Embryonic facial prominence (tissue), 1 donor: ENCODE results near the gene DIP2C.

Experiments
- DNase-seq: peaks from one replicate; pipeline ENCODE4 v3.0.0-alpha.2; 2016; ENCODE audit errors: extremely low spot score

Gene DIP2C

DNA sequence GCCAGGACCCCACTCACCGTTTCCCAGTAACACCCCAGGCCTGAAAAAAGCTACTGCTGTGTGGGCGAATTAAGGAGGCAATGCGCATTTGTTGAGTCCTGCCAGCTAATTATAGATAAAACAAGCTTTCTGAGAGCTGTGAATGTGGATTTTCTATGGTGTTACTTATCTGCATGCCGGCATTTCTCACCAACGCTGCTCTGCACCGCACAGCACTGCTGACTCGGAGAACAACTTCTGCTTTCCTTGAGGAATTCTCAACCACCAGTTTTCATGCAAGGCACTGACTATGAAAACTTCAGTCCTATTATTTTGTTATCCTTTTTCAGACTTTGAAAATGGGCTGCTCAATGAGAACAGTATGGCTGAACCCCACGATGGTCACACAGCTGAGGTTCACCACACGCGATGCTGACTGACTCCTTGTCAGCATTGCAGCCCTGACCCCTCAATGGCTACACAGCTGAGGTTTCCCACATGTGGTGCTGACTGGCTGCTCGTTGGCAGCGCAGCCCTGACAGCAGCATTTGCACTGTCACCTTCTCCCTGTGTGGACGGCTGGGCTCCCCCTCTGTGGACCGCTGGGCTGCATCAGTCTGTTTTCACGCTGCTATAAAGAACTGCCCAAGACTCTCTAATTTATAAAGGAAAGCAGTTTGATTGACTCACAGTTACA lies 190.6 kb downstream of the DIP2C start:
- DNase-seq, result no peak

DNA sequence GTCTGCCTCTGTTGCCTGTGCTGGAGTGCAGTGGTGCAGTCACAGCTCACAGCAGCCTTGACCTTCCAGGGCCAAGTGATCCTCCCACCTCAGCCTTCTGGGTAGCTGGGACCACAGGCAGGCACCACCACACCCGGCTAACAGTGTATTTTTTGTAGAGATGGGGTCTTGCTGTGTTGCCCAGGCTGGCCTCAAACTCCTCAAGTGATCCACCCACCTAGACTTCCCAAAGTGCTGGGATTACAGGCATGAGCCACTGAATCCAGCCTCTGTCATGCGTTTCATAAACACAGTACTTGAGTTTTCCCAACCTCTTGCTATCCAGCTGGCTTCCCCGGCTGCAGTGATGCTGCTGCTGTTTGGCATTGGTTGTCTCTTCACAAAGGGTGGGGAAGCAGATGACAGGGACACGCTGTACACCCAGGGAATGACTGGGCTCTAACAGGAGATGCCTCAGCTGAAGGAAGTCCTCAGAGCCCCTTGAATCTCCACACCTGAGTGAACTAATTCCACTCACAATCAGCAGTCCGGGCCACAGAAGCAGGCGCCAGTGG lies 191.5 kb downstream of the DIP2C start:
- no peak for DNase-seq

DNA sequence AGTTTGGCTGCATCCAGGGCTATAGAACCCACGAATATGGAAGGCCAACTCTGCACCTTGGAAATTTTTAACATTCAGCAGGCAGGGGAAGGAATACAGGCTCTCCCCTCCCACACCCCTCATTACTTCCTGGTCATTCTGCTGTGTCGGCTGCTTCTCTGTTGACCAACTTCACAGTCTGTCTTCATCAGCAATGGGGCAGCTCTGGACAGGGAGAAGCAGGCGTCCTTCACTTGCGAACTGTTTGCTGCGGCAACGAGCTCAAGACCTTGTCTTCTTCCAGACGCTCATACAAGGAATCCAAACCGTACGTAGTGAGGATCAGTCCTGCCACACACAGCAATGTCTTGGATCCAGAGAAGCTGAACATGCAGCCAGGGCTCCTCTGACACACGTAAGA lies 192.2 kb downstream of the DIP2C start:
- no peak for DNase-seq

DNA sequence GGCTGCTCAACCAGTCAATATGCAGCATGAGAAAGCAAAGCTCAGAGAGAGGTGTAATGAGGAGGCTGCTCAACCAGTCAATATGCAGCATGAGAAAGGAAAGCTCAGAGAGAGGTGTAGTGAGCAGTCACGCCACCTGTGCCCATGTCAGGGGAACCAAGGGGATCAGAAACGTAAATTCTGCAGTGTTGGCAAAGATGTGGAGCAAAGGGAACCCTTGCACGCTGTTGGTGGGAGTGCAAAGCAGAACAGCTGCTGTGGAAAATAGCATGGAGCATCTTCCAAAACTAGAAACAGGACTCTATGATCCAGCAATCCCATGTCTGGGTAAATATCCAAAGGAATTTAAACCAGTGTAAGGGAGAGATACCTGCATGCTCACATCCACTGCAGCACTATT lies 194.9 kb downstream of the DIP2C start:
- DNase-seq, result no peak

DNA sequence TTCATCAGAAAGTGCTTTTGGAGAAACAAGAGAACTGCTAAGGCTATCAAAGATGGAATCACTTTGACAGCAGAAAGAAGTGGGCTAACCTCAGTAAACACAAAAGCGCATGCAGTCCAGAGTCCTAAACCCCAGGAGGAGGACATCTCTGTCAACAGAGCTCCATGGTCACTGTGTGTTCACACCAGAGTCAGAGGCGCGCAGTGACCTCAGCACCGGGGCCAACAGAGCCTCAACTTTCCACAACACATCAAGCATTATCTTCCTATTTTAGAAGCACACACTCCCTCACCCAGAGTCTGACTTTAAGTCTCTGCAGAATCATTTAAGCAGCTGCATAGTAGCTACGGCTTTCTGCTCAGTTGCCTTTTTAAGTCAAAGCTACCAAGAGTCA lies 195.3 kb downstream of the DIP2C start:
- DNase-seq, result no peak

DNA sequence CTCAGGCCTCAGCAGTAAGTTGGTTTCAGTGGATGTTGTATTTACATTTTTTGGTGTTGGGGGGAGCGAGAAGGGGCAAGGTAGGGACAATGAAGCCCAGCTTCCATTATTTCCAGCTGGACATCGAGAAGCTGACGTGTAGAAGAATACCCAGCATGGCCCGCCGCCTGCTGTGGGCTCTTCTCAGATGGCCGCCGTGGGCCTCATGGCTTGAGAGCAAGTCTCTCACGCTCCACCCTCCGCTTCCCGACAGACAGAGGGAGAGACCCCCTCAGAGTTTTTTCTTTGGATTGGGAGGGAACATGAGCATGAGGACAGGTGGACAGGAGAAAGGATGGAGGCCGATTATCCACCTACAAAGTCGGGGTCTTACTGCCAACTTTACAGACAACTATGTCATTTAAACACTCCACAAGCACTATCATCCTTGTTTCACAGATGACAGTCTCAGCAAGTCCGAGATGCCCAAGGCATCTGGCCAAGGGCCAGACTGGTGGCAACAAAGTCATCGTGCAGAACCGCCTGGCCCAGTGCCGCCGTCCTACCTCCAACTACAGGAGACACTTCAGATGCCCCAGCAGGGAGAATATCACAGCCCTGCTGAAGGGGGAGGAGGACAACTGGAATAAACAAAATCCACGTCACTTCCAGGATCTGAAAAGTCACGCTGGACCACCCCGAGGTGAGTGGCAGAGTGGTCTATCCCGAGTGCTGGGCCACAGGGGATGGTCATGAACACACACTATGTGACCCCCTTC lies 195.9 kb downstream of the DIP2C start:
- DNase-seq, result no peak

DNA sequence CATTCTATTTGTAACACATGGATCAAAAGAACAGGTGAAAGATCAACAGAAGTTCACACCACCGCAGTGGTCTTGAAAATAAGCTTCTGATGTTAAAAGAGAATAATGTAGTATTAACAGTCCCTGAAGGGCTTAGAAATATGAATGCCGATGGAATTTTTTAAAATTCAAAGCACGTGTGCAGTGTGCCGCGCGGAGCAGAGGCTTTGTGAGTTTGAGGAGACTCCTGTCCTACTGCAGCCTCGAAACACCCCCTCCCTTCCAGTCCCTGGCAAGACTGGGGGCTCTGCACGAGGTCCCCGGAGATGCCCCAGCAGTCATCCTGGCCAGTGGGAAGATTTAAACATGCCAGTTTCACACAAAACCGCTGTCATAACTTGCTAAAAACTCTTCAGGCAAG lies 196.6 kb downstream of the DIP2C start:
- no peak for DNase-seq

DNA sequence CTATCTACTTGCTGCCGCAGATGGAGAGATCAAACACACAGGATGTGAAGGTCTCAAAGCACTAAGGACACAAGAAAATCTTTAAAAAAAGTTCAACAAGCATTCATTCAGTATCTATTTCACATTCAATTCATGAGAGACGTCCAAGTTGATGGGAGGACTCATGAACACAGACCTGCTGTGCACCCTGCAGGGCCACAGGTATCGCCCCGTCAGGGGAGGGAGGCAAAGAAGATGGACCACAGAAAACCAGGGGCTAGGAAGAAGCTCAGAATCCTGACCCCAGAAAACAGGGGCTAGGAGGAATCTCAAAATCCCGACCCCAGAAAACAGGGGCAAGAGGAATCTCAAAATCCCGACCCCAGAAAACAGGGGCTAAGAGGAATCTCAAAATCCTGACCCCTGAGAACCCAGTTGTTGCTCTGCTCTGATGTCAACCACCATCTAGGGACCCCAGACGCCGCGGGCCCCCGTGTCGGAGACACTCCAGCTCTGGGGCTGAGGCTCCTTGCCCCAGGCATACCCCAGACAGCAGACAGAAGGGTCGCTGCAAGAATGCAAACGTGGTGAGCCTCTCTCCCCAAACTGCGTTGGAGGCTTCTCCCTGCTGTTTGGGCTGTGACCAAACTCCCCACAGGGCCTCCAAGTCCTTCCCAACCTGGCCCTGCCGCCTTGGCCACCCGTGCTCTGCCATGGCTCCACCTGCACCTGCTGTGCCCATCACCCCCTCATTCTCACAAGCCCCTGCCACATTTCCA lies 197.6 kb downstream of the DIP2C start:
- no peak for DNase-seq

DNA sequence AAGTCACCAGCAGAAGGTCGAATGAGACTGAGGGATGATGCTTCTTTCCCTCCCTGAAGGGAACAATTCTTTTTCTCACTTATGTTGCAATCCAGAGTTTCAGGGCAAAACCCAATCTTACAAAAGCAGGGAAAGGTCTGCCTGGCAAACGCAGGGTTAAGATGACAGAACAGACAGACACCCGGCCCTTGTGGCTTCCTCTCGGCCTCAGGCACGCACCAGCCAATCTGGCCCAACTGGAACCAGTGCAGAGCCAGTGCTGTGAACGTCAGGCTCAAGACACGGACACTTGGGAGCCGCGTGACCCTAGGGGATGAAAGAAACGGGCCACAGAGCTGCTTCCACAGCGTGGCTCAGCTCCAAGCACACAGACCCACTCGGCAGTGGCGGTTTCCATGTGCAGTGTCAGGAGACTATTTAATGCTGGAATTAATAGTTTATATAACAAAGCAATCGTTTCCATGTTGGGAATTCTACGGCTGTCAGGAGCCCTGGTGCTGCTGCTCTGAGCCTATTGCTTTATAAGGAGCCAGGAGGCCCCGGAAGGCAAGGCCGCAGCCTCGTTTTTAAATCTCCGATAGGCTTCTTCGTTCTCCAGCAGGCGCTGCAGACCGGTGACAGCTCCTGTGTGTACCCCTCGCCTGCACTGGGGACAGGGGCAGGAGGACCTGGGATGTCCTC lies 198.4 kb downstream of the DIP2C start:
- DNase-seq, result no peak

DNA sequence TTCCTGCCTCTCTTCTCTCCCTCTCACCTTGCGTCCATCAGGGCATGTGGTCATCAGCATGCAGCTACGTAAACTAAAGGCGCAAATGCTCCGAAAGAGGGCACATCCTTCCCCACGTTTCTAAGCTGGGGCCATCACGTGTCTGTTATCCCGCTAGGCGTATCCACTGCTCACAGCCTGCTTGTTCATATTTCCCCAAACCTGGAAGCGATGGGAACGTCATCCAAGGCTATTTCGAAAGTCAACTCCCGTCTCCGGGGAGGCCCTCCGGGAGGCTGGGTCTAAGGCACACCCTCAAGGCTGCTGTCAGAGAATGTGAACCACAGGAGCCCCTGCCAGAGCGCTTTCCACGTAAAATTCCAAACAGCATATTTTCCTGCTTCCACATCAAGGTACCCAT lies 199.2 kb downstream of the DIP2C start:
- no peak for DNase-seq

DNA sequence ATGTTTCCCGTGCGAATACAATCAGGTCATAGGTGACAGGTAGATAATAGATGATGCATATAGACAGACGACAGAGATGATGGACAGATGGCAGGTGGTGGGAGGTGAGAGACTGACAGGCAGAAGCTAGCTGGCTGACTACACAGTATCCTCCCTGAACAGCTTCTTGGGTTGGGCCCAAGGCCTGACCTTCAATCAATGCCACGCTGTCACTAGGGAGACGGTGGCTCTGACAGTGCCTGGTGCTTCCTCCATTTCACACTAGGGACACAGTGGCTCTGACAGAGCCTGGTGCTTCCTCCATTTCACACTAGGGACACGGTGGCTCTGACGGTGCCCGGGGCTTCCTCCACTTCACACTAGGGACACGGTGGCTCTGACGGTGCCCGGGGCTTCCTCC lies 200.1 kb downstream of the DIP2C start:
- DNase-seq, result no peak

DNA sequence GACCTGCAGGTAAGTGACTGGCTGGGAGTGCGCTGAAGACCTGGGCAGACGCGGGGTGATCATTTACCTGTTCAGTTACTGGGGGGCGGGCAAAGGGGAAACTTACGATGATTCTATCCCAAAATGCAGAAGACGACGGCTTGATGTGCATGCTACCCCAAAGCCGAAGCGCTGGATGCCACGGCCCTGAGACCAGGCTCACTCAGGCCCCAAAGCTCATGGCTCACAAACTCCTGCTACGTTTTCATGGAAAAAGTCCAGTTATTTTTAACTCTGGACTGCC lies 200.6 kb downstream of the DIP2C start:
- no peak for DNase-seq

DNA sequence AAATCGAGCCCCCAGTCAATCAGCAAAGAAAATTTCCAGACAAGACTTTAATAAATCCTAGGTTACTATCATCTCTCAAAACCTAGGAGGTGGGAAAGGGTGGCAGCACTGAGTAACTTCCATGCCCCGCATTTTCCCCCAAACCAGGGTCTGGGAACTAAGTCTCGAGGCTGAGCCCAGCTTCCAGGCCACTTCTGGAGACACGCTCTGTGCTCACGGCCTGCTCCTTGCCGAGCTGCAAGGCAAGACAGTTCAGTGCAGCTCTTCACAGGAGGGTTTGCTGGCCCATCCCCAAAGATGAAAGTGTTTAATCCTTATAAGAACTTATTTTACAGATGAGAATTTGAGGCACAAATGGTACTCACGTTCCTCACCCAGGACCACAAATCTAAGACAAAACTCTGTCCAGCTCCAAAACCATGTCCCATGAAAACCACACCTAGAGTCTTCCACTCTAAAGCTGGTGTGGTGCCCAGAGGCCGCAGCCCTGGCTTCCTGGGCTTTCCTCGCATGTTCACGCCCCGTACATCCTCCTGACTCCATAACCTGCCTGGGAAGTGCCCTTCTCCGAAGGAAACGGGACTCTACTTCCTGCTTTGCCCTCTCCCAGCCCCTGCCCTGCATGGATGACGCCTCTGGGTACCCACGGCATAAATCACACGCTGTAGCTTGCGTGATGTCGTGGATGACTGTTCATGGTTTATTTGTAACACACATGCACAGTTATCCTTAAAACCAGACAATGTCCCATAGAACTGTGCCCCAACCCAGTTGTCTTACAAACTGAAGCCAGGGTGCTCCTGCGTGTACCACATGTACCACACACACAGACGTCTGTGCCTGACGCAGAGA lies 201.2 kb downstream of the DIP2C start:
- no peak for DNase-seq

DNA sequence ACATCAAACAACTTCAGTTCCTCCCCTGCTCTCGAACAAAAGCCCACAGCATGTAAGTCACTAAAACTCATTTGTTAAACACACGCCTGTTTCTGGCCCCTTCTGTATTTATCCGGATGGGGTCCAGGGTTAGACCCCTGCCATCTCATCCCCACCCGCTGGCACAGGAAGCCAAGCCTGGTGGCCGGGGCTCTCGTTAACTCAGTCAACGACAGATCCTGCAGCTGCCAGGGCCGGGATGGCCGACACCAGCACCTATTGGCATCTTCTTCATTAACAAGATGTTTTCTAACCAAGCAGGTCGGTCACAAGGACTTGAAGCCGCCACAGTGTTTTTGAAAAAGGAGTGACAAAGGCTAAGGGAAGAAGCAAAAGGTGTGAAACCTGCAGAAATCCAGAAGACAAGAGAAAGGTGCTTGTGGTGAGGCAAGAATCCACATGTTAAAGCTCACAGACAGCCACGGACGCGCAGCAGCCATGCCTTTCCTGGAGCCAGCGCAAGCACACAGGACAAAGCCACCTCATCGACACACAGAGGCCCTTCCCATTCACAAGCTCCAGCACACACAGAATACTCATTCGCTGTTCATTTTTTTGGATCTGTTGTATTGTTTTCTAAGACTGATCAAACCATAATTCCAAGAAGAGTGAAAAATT lies 202.7 kb downstream of the DIP2C start:
- no peak for DNase-seq

DNA sequence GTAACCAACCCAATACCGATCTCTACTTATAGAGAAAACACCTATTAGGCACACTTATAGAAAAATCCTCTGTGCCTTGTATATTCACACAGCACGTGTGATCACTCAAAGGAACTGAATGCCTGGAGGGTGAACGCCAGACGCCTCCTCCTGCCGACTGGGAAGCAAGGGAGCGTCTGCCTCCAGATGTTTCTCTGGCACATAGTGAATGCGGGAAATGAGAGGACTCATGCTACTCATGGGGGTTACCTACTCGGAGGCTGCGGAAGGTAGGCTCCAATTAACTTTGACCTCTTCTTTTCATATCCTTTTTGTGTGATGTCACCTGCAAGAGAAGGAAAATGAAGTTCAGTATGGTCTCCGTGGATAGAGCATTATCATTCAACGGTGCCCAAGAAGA lies 203.3 kb downstream of the DIP2C start:
- no peak for DNase-seq

DNA sequence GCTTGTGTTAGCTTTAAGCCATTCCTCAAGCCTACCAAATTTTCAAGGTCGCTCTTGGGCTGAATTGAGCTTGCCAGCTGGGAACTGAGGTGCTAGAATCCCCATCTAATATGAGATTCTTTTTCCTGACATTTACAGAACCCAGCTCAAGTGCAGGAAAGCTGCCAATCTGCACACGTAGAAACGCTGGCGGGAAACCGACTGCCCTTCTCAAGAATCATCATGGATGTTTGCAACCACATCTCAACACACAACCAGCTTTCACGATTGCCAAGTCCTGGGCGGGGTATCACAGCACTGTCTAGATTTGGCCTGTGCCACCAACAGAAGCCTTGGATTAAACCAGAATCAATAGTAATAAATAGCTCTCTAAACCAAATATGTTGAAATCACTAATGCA lies 203.7 kb downstream of the DIP2C start:
- no peak for DNase-seq

DNA sequence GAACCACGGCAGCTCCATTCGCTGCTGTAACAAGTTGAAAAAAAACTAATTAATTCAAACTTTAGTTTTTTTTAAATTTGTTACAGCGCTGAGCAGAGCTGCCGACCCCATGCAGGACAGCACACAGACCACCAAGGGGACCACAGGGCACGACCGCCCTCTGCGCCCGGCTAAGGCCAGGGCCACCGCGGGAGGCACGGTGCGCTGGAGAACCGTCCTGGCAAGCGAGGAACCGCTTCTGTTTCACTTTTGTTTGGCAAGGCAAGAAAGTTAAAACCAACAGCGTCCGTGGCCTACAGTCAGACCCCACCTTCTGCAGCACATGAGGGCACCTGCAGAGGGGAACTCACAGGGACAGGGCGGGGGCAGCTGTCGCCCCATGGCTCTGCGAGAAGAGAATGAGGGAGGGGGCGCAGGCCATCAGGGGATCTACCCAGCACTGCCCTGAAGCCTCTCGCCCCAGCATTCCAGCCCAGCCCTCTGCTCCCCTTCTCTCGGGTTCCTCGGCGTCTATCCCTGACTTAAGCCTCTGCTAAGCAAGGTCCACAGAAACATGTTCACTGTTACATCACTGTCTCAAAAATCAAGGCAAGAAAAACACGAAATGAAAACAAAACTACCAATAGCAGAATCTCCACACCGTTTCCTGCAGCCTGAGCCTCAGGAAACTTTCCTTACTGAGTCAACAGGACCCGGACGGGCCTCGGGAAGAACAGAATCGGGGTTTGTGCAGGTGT lies 204.4 kb downstream of the DIP2C start:
- DNase-seq, result no peak

DNA sequence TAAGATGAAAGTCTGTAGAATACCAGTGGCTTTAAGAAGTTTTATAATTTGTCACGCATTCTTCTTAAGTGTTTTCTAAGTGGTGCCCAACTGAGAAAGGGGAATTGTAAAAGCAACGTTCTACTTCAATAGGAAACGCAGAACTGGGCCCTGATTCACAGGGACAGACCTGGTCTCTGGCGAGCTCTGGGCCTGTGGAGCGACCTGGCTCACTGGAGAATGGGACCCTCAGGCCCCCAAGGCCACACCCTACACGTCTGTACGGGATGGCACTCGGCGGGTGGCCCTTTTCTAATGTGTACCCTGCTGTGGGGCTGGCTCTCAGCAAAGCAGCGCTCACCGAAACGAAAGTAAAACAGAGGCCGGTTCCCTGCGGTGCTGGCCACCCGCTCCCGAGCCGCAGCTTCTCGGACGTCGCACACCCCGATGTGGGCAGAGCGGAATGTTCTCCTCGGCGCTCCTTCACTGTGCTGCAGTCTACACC lies 205.0 kb downstream of the DIP2C start:
- DNase-seq, result no peak

DNA sequence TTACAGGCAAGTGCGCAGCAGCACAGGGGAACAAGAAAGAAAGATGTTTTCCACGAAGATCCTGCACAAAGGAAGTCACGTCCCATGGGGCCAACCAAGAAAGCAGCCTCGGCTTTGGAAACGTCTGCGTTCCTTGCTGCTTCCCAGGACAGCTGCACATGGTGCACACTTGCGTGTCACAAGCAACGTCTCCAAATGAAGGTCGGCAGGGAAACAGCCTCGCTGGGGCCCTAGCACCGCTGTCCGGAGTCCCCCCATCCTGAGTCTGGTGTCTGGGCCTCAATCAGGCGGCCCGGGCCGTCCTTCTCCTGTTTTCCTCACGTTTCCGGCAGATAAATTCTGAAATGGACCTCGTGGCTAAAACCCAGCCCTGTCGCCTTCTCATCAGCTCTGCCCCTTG lies 206.2 kb downstream of the DIP2C start:
- no peak for DNase-seq

DNA sequence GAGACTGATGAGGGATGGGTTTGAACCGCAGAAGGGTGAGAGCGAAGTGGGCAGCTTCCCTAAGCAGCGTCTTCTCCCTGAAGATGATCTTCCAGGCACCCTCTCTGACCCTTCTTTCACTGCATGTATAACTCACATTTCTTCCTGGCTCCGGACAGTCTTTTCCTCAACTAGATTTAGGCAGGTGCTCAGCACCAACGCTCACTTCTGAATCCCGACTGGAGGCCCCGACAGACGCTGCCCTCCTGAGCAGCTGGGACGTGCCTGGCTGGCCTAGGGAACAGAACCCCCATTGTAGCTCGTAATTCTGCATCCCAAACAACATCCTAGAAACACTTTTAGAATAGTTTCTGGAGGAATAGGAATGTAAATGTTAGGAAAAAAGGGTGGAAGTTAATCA lies 206.6 kb downstream of the DIP2C start:
- DNase-seq, result no peak
